Measurements from ENCODE around the gene KLHL29.

Gene KLHL29

GRCh38 chr2:23622466-23622865 is 237.5 kb downstream of the KLHL29 start:
- DNase-seq = no peak

- no peak for DNase-seq
These were observed 238.1 kb downstream of the KLHL29 start for GRCh38 chr2:23622966-23623675.

- DNase-seq = no peak
These were observed 239.4 kb downstream of the KLHL29 start for GRCh38 chr2:23624378-23624777.

GRCh38 chr2:23624915-23625314 is 239.9 kb downstream of the KLHL29 start:
- no peak for DNase-seq

GRCh38 chr2:23625726-23626125 is 240.7 kb downstream of the KLHL29 start:
- DNase-seq = no peak

- DNase-seq = no peak
These were observed 241.8 kb downstream of the KLHL29 start for GRCh38 chr2:23626701-23627230.

- no peak for DNase-seq
These were observed 242.4 kb downstream of the KLHL29 start for GRCh38 chr2:23627236-23628009.

GRCh38 chr2:23628926-23629771 is 244.2 kb downstream of the KLHL29 start:
- DNase-seq = no peak

- DNase-seq = no peak
These were observed 244.9 kb downstream of the KLHL29 start for GRCh38 chr2:23629772-23630480.

GRCh38 chr2:23630961-23631360 is 246.0 kb downstream of the KLHL29 start:
- DNase-seq = no peak

- DNase-seq = no peak
These were observed 246.4 kb downstream of the KLHL29 start for GRCh38 chr2:23631389-23631788.

GRCh38 chr2:23632386-23632785 is 247.4 kb downstream of the KLHL29 start:
- DNase-seq = no peak

GRCh38 chr2:23632831-23633395 is 247.9 kb downstream of the KLHL29 start:
- DNase-seq = no peak

- DNase-seq = no peak
These were observed 249.0 kb downstream of the KLHL29 start for GRCh38 chr2:23633966-23634365.

GRCh38 chr2:23635442-23636340 is 250.7 kb downstream of the KLHL29 start:
- DNase-seq = no peak

- DNase-seq = no peak
These were observed 251.4 kb downstream of the KLHL29 start for GRCh38 chr2:23636426-23636825.

- no peak for DNase-seq
These were observed 252.2 kb downstream of the KLHL29 start for GRCh38 chr2:23637011-23637778.

GRCh38 chr2:23639406-23639982 is 254.5 kb downstream of the KLHL29 start:
- DNase-seq = no peak

- DNase-seq = no peak
These were observed 255.7 kb downstream of the KLHL29 start for GRCh38 chr2:23640711-23641110.

- no peak for DNase-seq
These were observed 257.5 kb downstream of the KLHL29 start for GRCh38 chr2:23642516-23642915.
